OCI-LY1 (cell line): ENCODE data around the gene USP47.

ENCODE experiments used
- EZH2 ChIP-seq: fragments of 200-600 bp; sonication (generic), shearing (Covaris generic); IDR thresholded peaks from 2 replicates; pipeline ENCODE4 v1.8.0; 2017; ENCODE audit warnings: borderline replicate concordance, mixed run types, mild to moderate bottlenecking, antibody characterized with exemption, low read length, moderate library complexity, mixed read lengths
- TF ChIP-seq, protein P1 (sequence below): fragments of 200-600 bp; sonication (generic), shearing (Covaris generic); IDR thresholded peaks from 2 replicates; pipeline ENCODE4 v1.5.1; 2017; ENCODE audit warnings: mild to moderate bottlenecking, antibody characterized with exemption, low read length, moderate library complexity, mixed read lengths

DNA sequence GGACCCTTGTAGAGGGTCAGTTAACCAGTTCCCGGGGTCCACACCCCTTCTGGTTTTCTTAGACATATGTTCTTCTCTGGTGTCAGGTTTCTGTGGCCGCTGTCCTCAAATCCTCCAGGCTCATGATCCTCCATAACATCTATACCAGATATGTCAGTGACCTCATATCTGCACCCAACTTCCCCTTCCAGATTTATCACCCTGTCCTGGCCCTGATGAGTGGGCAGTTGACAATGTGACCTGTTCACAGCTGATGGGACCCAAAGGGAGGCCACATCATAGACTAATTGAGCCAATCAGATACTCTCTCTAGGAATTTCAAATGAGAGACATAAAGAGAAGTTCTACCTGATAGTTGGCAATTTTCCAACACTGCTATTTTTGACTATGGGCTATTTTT is 161.6 kb downstream of the USP47 start:
- TF ChIP-seq, protein P1, sequence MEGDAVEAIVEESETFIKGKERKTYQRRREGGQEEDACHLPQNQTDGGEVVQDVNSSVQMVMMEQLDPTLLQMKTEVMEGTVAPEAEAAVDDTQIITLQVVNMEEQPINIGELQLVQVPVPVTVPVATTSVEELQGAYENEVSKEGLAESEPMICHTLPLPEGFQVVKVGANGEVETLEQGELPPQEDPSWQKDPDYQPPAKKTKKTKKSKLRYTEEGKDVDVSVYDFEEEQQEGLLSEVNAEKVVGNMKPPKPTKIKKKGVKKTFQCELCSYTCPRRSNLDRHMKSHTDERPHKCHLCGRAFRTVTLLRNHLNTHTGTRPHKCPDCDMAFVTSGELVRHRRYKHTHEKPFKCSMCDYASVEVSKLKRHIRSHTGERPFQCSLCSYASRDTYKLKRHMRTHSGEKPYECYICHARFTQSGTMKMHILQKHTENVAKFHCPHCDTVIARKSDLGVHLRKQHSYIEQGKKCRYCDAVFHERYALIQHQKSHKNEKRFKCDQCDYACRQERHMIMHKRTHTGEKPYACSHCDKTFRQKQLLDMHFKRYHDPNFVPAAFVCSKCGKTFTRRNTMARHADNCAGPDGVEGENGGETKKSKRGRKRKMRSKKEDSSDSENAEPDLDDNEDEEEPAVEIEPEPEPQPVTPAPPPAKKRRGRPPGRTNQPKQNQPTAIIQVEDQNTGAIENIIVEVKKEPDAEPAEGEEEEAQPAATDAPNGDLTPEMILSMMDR, result no peak
- no peak for TF ChIP-seq EZH2
